DMS 273 (cell line): ENCODE measurements around the gene BRD7.
A peak's percentile ranks its signal among the peaks of the same experiment; 100 is the strongest.

Experiments used
- DNase-seq: peaks from one replicate; lab custom pipeline; 2025; ENCODE audit not compliant: unreplicated experiment; lab: John Stamatoyannopoulos, UW

The BRD7 gene

GRCh38 chr16:50390371-50390771 lies 21.6 kb upstream of the BRD7 start:
- DNase-seq = peak; percentile 36

GRCh38 chr16:50389900-50390299 lies 21.1 kb upstream of the BRD7 start:
- DNase-seq = no peak

- peak; percentile 76 for DNase-seq
Measured at GRCh38 chr16:50388496-50388895, 19.7 kb upstream of the BRD7 start.

- DNase-seq = peak; percentile 98
Measured at GRCh38 chr16:50386774-50387173, 18.0 kb upstream of the BRD7 start.

GRCh38 chr16:50386139-50386538 lies 17.4 kb upstream of the BRD7 start:
- DNase-seq = peak; percentile 82

- peak; percentile 34 for DNase-seq
Measured at GRCh38 chr16:50384500-50385135, 15.8 kb upstream of the BRD7 start.

GRCh38 chr16:50381679-50382440 lies 13.1 kb upstream of the BRD7 start:
- DNase-seq = peak; percentile 29

GRCh38 chr16:50378417-50378816 lies 9.6 kb upstream of the BRD7 start:
- no peak for DNase-seq

- DNase-seq = no peak
Measured at GRCh38 chr16:50377001-50377400, 8.2 kb upstream of the BRD7 start.

GRCh38 chr16:50373780-50374179 lies 5.0 kb upstream of the BRD7 start:
- no peak for DNase-seq

GRCh38 chr16:50373345-50373701 lies 4.5 kb upstream of the BRD7 start:
- DNase-seq = no peak

GRCh38 chr16:50372611-50373344 lies 4.0 kb upstream of the BRD7 start:
- peak; percentile 63 for DNase-seq

- peak; percentile 44 for DNase-seq
Measured at GRCh38 chr16:50371936-50372595, 3.3 kb upstream of the BRD7 start.

- DNase-seq = no peak
Measured at GRCh38 chr16:50371036-50371716, 2.4 kb upstream of the BRD7 start.

GRCh38 chr16:50369133-50369804 lies 481 bp upstream of the BRD7 start:
- DNase-seq = no peak

GRCh38 chr16:50367777-50368409 lies 895 bp downstream of the BRD7 start:
- no peak for DNase-seq

GRCh38 chr16:50365791-50366575 lies 2.8 kb downstream of the BRD7 start:
- DNase-seq = no peak

GRCh38 chr16:50363656-50364055 lies 5.1 kb downstream of the BRD7 start:
- DNase-seq = no peak

- peak; percentile 88 for DNase-seq
Measured at GRCh38 chr16:50360779-50361178, 8.0 kb downstream of the BRD7 start.
